Fibroblast of lung (primary cell): Measurements from ENCODE around the gene CCNY.

Experiments used
- EZH2 ChIP-seq: IDR thresholded peaks from 2 replicates; pipeline ENCODE4 v1.5.1; 2012; ENCODE audit warnings: low read length, control low read depth, mild to moderate bottlenecking; ENCODE audit errors: missing control alignments
- TF ChIP-seq, protein P1 (sequence below), 2 donors: IDR thresholded peaks in 1 of 2; conservative IDR thresholded peaks in 1 of 2; 1 replicate in 1 of 2; 2 replicates in 1 of 2; pipeline ENCODE4 v1.5.1; 2011 to 2012; ENCODE audit warnings: low read length in 2 of 2, control low read depth in 1 of 2, inconsistent platforms in 1 of 2, low read depth in 1 of 2, mild to moderate bottlenecking in 1 of 2

DNA sequence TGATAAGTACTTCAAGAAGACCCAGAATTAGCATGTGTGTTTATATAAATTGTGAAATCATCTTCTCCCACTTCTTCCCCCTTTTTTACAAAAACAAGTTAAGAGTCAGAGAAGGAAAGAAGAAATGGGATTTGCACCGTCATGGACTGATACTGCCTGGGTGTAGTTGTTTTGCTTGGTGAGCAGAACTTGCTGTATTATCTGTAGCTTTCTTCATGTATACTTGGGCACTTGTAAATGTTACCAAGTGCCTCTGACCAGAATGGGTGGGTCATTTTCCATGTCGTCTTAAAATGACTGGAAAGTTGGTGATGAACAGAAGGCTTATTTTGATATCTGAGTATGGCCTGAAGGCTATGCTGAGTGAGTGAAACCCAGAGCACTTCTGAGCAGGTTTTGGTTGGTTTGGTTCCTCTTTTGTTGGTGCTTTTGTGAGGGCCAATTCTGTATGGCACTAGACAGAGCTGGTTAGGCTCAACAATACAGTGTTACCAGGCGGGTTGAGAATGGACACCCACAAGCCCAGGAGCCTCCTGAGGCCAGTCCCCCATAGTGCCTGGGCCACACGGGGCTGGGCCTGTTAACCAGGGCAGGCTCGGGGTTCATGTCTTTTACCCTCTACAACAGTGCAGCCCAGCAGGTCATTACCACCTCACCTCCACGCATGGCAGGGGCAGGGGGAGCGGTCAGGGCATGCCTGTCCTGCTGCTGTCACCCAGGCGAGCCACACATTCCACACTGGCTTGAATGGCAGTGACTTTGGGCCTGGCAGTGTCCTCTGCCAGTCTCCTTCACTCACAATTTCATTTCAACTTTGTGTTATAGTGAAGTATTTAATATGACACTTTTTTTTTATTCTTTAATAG, 115.1 kb downstream of the CCNY start:
- TF ChIP-seq, protein P1, sequence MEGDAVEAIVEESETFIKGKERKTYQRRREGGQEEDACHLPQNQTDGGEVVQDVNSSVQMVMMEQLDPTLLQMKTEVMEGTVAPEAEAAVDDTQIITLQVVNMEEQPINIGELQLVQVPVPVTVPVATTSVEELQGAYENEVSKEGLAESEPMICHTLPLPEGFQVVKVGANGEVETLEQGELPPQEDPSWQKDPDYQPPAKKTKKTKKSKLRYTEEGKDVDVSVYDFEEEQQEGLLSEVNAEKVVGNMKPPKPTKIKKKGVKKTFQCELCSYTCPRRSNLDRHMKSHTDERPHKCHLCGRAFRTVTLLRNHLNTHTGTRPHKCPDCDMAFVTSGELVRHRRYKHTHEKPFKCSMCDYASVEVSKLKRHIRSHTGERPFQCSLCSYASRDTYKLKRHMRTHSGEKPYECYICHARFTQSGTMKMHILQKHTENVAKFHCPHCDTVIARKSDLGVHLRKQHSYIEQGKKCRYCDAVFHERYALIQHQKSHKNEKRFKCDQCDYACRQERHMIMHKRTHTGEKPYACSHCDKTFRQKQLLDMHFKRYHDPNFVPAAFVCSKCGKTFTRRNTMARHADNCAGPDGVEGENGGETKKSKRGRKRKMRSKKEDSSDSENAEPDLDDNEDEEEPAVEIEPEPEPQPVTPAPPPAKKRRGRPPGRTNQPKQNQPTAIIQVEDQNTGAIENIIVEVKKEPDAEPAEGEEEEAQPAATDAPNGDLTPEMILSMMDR (conservative IDR thresholded peaks at IDR 0.05 in 1 of 2, IDR thresholded peaks at IDR 0.05 in 1 of 2; ENCODE audit: low read depth in 1 of 2, low read length in 2 of 2) = no peak
- TF ChIP-seq EZH2 = no peak
